ENCODE data around the gene KCNK16.
"Not testable (repeated sequence)": the region's sequence is repeated elsewhere in the genome, so short reads cannot be mapped to it uniquely, and the experiment has no call there.

Gene KCNK16

GRCh38 chr6:39309942-39310531 lies 12.5 kb downstream of the KCNK16 start:
- DNase-seq (ENCODE audit: low spot score), result peak; percentile 84

- no peak for DNase-seq (ENCODE audit: low spot score)
These were observed 15.0 kb downstream of the KCNK16 start for GRCh38 chr6:39307462-39307861.

- no peak for DNase-seq (ENCODE audit: low spot score)
These were observed 17.6 kb downstream of the KCNK16 start for GRCh38 chr6:39304951-39305350.

- no peak for DNase-seq (ENCODE audit: low spot score)
These were observed 18.9 kb downstream of the KCNK16 start for GRCh38 chr6:39303425-39304153.

DNA sequence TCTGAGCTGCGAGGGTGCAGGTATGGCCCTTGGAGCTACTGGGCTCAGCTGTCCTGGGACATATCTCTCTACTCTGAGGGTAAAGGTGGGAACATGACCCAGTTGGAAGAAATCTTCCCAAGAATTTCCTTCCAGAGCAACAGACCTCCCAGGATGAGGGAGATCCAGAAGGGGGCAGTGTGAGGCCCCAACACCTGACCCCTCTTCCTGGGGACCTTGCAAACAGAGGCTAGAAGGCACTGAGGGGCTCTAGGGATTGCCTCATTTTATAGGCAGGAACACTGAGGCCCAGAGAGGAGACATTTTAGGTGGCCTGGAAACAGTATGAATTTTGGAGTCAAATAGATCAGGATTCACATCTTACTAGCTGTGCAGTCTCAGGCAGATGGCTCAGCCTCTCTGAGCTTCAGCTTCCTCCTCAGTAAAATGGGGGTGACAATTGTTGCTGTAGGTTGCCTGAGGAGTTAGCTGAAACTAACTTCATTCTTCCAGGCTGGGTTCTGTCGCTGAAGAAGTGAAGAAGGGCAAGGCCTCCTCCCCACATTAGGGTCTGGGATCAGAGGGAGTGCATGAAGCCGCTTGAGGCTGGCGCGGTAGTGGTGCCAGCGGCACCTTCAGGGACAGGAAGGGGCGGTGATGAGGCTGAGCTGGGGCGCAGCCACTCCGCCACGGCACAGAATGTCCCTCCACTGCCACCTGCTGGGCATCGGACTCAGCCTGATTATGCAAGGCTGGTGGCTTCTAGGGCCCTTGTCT lies 19.7 kb downstream of the KCNK16 start:
- DNase-seq (ENCODE audit: low spot score), result peak; percentile 89

- DNase-seq (ENCODE audit: low spot score), result no peak
These were observed 20.5 kb downstream of the KCNK16 start for GRCh38 chr6:39302011-39302410.

GRCh38 chr6:39301606-39302005 lies 20.9 kb downstream of the KCNK16 start:
- DNase-seq (ENCODE audit: low spot score), result peak; percentile 61

- DNase-seq (ENCODE audit: low spot score), result no peak
These were observed 21.8 kb downstream of the KCNK16 start for GRCh38 chr6:39300739-39301138.

DNA sequence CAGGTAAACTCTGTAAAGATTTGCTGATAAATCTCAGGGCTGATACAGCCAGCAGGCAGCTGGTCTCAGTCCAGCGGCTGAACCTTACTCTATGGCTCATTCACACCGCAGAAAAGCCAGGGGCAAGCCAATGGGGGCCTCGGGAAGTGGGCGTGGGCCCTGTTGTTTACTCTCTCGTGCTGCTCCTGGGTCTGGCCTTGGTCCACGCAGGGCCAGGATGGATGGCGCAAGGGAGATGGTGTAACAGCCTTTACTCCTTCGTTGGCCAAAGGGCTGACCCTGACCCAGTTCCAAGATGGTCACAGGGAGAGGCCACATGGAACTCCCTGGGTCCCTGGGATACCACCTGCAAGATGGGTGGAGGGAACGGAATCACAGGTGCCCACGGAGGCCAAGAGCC lies 24.4 kb downstream of the KCNK16 start:
- DNase-seq (ENCODE audit: low spot score), result no peak

DNA sequence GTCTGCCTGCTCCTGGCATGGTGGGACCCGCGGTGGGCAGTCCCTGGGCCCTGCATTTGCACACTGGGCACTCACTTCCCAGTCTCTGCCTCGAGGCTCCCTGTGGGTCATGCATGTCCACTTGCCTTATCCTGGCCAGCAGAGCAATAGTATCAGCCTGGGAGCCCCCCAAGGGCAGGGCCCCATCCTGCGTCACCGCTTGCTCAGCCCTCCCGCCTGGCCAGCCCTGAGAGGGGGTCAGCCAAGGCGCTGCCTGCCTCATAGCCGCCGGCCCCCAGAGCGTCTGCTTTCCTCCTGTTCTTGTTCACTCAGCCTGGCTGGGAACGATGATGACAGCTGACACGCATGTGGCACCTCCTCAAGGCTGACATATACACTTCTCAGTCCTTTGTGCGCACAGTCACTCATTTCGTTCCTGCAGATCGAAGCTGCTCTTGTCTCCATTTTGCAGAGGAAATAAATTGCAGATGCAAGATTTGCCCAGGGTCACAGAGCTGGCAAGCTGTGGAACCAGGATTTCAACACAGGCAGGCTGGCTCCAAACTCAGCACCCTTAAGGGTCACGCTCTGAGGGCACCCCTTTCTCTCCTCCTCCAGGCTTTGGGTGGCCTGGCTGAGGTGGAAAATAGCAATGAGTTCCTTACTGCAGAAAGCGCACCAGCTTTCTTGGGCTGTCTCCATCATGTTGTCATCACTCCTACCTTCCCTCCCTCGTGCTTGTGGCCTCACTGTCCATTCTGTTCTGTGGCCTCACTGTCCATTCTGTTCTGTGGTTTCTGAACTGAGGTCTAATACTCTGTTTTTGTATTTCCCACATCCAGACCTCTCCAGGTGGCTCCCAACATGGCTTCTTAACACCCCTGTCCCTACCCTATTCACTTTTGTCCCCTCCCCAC lies 25.5 kb downstream of the KCNK16 start:
- no peak for DNase-seq (ENCODE audit: low spot score)

- no peak for DNase-seq (ENCODE audit: low spot score)
These were observed 26.9 kb downstream of the KCNK16 start for GRCh38 chr6:39295611-39296011.

DNA sequence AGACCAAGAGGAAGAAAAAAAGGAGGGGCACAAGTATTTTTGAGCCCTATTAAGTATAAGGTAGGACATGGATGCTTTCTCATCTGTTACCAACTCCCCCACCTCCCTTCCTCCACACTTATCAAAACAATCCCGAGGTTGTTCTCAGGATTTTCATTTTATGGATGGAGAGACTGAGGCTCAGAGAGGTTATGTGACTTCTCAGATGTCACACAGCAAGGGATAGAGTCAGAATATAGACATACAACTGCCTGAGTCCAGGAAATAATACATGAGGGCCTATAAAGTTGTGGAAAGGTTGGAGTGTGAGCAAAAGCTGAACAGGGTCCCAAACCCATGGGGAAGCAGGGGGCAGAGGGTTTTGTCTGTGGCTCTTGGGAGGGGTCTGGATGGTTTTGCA lies 27.6 kb downstream of the KCNK16 start:
- no peak for DNase-seq (ENCODE audit: low spot score)

DNA sequence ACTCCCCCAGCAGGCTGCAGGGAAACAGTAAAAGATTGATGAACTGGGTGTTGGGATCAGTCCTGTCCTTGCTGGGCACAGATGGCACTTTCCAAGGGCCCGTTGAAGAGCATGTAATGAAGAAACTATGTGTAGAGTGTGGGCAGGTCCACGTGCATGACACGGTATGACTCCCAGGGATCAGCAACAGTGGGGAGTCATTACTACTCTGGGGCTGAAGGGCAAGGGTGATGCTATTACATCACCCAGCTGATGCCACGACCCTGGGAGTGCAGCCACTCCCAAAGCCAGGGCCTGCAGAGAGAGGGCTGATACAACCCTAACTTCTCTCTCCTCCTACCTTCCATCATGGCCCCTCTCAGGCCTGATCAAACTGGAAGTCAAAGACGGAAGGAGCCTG lies 28.4 kb downstream of the KCNK16 start:
- no peak for DNase-seq (ENCODE audit: low spot score)

DNA sequence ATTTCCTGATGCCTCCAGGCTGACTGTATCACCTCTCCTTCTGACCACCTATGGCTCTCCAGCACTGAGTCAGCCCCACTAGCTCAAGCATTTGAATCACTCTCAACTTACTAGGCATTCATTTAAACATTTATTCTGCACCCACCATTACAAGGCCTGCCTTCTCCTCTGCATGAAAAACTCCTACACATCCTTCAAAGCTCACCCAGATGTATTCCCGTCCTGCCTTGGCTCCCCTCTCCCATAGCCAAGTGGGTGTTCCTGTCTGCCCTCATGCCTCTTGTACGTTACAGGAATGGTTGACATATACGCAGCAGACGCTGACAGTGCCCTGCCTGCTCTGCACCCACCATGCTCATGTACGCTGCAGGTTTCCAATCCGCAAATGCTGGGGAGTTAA lies 29.9 kb downstream of the KCNK16 start:
- DNase-seq (ENCODE audit: low spot score), result no peak

DNA sequence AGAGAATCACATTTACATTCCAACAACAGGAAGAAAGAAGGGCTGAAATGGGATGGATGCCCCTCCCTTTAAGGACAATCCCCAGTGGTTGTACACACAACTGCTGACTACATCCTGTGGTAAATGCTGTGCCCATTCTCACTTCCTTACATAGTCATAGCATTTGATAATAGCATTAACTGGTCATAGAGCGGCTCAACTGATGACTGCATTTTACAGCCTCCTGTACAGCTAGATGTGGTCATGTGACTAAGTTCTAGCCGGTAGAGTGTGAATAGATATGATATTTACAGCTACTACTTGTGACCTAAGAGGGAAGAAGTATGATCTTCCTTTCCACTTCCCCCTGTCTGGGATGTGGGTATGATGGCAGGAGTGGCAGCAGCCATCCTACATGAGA lies 33.0 kb downstream of the KCNK16 start:
- DNase-seq (ENCODE audit: low spot score), result no peak

- DNase-seq (ENCODE audit: low spot score), result no peak
These were observed 34.9 kb downstream of the KCNK16 start for GRCh38 chr6:39287601-39288000.

DNA sequence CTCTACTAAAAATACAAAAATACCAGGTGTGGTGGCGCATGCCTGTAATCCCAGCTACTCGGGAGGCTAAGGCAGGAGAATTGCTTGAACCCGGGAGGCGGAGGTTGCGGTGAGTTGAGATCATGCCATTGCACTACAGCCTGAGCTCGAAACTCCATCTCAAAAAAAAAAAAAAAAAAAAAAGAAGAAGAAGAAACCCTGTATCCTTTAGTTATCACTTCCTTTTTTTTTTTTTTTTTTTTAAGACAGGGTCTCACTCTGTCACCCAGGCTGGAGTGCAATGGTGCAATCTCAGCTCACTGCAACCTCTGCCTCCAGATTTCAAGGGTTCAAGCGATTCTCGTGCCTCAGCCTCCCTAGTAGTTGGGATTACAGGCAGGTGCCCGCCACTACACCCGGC lies 35.9 kb downstream of the KCNK16 start:
- not testable (repeated sequence) for DNase-seq (ENCODE audit: low spot score)

- DNase-seq (ENCODE audit: low spot score), result no peak
These were observed 39.7 kb downstream of the KCNK16 start for GRCh38 chr6:39282774-39283173.

DNA sequence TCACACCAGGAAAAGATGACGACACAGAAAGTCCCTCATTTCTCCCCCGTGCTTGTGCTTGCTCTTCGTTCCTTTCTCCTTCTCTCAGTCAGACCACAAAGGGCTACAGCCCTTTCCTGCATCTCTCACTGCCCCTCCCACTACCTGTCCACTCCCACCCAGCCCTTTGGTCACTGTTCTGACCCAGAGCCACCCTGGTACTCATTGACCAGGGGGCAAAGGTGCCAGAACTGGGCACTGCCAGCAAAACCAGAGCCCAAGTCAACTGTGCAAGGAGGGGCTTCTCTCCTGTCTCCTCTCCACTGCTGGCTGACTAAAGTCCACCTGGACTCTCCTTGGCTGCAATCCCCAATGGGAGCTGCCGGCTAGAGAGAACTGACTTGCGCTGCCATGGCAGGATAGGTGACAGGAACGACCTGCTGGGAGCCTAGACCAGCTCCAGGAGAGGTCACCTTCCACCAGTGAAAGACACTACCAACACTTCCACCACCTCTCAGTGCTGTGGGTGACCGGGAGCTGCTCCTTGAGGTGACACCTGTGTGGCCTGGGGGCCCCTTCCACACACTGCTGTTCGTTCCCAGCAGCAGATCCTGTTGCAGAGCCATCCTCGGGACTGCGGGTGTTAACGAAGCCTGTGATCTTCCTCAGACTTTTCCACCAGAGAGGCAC lies 41.1 kb downstream of the KCNK16 start:
- no peak for DNase-seq (ENCODE audit: low spot score)

DNA sequence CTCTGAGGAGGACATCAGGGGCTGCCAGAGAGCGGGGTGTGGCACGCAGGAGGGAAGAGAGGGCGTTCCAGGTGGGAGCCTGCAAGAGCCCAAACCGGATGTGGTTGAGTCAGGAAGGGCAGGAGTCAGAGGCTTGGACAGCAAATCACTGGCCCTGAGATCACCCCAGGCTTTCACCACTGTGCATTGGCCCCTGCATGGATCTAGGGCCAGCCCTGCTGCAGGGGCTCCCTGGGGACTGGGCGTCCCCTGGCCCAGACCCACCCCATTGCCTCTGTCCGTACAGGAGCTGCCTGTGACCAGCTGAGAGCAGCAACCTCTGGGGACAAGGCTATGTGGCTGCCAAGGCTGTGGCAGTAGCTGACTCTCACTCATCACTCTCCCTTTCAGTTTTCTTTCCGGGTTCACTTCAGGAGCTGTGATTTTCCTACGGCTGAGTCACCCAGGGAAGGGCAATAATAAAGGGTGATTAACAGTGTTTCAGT lies 42.2 kb downstream of the KCNK16 start:
- no peak for DNase-seq (ENCODE audit: low spot score)

GRCh38 chr6:39279539-39279938 lies 43.0 kb downstream of the KCNK16 start:
- DNase-seq (ENCODE audit: low spot score), result no peak

Data from ecto neural progenitor cell (in vitro differentiated cells).